ENCODE data around the gene FHIT.

DNA sequence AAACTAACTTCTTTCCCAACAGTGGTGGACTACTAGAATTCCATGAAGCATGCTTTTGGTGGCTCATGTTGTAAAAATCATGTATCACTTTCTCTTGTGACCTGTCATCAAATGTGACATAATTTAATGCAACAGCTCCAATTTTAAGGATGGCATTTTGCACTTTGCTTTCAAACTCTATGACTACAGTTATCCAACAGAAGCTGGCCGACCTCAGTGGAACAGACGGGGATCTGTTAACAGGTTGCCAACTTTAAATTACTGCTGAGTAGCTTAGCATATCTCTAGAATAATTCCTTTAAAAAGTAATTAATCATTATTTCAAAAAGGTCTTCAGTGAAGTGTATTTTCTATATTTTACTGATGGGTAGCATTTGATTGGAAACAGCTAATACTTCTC, 907.4 kb downstream of the FHIT start:
- TF ChIP-seq, protein P1, sequence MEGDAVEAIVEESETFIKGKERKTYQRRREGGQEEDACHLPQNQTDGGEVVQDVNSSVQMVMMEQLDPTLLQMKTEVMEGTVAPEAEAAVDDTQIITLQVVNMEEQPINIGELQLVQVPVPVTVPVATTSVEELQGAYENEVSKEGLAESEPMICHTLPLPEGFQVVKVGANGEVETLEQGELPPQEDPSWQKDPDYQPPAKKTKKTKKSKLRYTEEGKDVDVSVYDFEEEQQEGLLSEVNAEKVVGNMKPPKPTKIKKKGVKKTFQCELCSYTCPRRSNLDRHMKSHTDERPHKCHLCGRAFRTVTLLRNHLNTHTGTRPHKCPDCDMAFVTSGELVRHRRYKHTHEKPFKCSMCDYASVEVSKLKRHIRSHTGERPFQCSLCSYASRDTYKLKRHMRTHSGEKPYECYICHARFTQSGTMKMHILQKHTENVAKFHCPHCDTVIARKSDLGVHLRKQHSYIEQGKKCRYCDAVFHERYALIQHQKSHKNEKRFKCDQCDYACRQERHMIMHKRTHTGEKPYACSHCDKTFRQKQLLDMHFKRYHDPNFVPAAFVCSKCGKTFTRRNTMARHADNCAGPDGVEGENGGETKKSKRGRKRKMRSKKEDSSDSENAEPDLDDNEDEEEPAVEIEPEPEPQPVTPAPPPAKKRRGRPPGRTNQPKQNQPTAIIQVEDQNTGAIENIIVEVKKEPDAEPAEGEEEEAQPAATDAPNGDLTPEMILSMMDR (IDR thresholded peaks at IDR 0.05), result no peak
- TF ChIP-seq POLR2AphosphoS5 (IDR thresholded peaks at IDR 0.05) (no peak), POLR2A (IDR thresholded peaks at IDR 0.05) (no peak), EP300 (IDR thresholded peaks at IDR 0.05) (no peak)

Measured in suprapubic skin (tissue), 4 donors.